Hepatocyte (in vitro differentiated cells): ENCODE data around the gene ZNF117. TPM values are rescaled to one million over a fixed set of nuclear protein-coding genes. Genes with fewer than 3 reads are reported as not detected.

Experiments
- DNase-seq: peaks from one replicate; pipeline ENCODE4 v3.0.0-alpha.2; 2016; ENCODE audit warnings: low spot score
- H2AFZ ChIP-seq: fragments of 200-600 bp; sonication (generic); 2 replicates; pipeline ENCODE4 v1.6.0; 2016; ENCODE audit warnings: antibody characterized with exemption, mild to moderate bottlenecking
- H3K27ac ChIP-seq: fragments of 200-600 bp; sonication (generic); 2 replicates; pipeline ENCODE4 v1.5.1; 2016; ENCODE audit warnings: mild to moderate bottlenecking
- H3K27me3 ChIP-seq: fragments of 200-600 bp; sonication (generic); 2 replicates; pipeline ENCODE4 v1.6.1; 2016
- H3K36me3 ChIP-seq: fragments of 200-600 bp; sonication (generic); replicated peaks from 2 replicates; pipeline ENCODE4 v1.5.1; 2016; ENCODE audit warnings: low read depth; ENCODE audit not compliant: insufficient read depth
- H3K4me1 ChIP-seq: fragments of 200-600 bp; sonication (generic); 2 replicates; pipeline ENCODE4 v1.5.1; 2016; ENCODE audit warnings: mild to moderate bottlenecking, moderate library complexity; ENCODE audit not compliant: insufficient read depth
- H3K4me2 ChIP-seq: fragments of 200-600 bp; sonication (generic); 2 replicates; pipeline ENCODE4 v1.6.0; 2016
- H3K4me3 ChIP-seq: fragments of 200-600 bp; sonication (generic); 2 replicates; pipeline ENCODE4 v1.5.1; 2016; ENCODE audit warnings: mild to moderate bottlenecking
- H3K79me2 ChIP-seq: fragments of 200-600 bp; sonication (generic); 2 replicates; pipeline ENCODE4 v1.6.0; 2017; ENCODE audit warnings: mild to moderate bottlenecking
- H3K9me2 ChIP-seq: fragments of 200-600 bp; sonication (generic); replicated peaks from 2 replicates; pipeline ENCODE4 v1.6.0; 2017; ENCODE audit warnings: mild to moderate bottlenecking; ENCODE audit not compliant: insufficient read depth
- H3K9me3 ChIP-seq: fragments of 200-600 bp; sonication (generic); 2 replicates; pipeline ENCODE4 v1.5.1; 2016; ENCODE audit warnings: low read depth, mild to moderate bottlenecking
- H4K20me1 ChIP-seq: fragments of 200-600 bp; sonication (generic); 2 replicates; pipeline ENCODE4 v1.6.0; 2016; ENCODE audit warnings: mild to moderate bottlenecking; ENCODE audit not compliant: insufficient read depth, poor library complexity, severe bottlenecking
- EZH2 ChIP-seq: fragments of 200-600 bp; sonication (generic); IDR thresholded peaks from 2 replicates; pipeline ENCODE4 v1.6.1; 2016; ENCODE audit warnings: antibody characterized with exemption, mild to moderate bottlenecking, borderline replicate concordance
- EZH2phosphoT487 ChIP-seq: fragments of 200-600 bp; sonication (generic); IDR thresholded peaks from one replicate; pipeline ENCODE4 v1.6.1; 2018; ENCODE audit warnings: antibody characterized with exemption, mild to moderate bottlenecking, low read depth, moderate library complexity; ENCODE audit not compliant: unreplicated experiment, severe bottlenecking
- WGBS: methylation state at CpG from one replicate; pipeline ENCODE4 v1.1.6; 2016; ENCODE audit warnings: low lambda C conversion rate; ENCODE audit errors: missing lambda C conversion rate; 5-methylcytosine and 5-hydroxymethylcytosine counted together
- polyA plus RNA-seq: library from polyadenylated mRNA; unstranded; fragments of >200 nt; fragmentation: Nextera tagmentation; extraction: Ambion mirVana; gene quantifications from 2 replicates; pipeline ENCODE4 v1.2.1, GENCODE V29; 2016
- total RNA-seq: library from RNA; depleted of rRNA; stranded (reverse); fragments of >200 nt; gene quantifications from 2 replicates; pipeline ENCODE4 v1.2.3, GENCODE V29; 2014
- TF ChIP-seq, protein P1 (sequence below): fragments of 200-600 bp; sonication (generic); IDR thresholded peaks from 2 replicates; pipeline ENCODE4 v1.5.1; 2016; ENCODE audit warnings: antibody characterized with exemption, mild to moderate bottlenecking; ENCODE audit not compliant: poor library complexity

The ZNF117 gene
- total and polyA plus RNA-seq, 2 experiments from 2014 or later, result 4.1 to 16.8 TPM

DNA sequence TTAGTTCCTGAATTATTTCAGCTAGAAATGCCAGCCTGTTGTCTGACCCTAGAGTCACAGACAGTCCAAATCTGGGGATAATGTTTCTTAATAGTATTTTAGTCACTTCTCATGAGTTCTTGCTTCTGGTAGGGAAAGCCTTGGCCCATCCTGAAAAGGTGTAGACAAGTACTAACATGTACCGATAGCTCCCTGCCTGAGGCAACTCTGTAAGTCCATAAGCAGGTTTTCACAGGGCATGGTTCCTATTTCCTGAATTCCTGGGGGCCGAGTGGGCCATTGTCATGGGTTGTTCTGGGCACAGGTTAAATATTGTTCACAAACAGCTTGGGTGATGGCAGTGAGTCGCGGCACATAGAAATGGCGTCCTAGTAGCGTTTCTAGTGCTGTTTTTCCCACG is 3.1 kb upstream of the ZNF117 start:
- WGBS, result 98% methylated on average over 7 of the region's 7 CpGs
- TF ChIP-seq EZH2 (no peak), EZH2phosphoT487 (no peak)
- TF ChIP-seq, protein P1, sequence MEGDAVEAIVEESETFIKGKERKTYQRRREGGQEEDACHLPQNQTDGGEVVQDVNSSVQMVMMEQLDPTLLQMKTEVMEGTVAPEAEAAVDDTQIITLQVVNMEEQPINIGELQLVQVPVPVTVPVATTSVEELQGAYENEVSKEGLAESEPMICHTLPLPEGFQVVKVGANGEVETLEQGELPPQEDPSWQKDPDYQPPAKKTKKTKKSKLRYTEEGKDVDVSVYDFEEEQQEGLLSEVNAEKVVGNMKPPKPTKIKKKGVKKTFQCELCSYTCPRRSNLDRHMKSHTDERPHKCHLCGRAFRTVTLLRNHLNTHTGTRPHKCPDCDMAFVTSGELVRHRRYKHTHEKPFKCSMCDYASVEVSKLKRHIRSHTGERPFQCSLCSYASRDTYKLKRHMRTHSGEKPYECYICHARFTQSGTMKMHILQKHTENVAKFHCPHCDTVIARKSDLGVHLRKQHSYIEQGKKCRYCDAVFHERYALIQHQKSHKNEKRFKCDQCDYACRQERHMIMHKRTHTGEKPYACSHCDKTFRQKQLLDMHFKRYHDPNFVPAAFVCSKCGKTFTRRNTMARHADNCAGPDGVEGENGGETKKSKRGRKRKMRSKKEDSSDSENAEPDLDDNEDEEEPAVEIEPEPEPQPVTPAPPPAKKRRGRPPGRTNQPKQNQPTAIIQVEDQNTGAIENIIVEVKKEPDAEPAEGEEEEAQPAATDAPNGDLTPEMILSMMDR, result no peak
- Histone ChIP-seq H3K79me2 (peaks cover 3% of the 10 kb centered on the region), H3K9me3 (peaks cover 47% of the 10 kb centered on the region), H3K27me3 (no peaks in the 10 kb centered on the region), H3K4me2 (no peak overlapping the region), H4K20me1 (no peaks in the 10 kb centered on the region), H3K36me3 (no peaks in the 10 kb centered on the region), H2AFZ (no peak overlapping the region), H3K9me2 (no peaks in the 10 kb centered on the region), H3K27ac (no peak overlapping the region), H3K4me3 (no peak overlapping the region), H3K4me1 (no peaks in the 10 kb centered on the region)
- no peak for DNase-seq

DNA sequence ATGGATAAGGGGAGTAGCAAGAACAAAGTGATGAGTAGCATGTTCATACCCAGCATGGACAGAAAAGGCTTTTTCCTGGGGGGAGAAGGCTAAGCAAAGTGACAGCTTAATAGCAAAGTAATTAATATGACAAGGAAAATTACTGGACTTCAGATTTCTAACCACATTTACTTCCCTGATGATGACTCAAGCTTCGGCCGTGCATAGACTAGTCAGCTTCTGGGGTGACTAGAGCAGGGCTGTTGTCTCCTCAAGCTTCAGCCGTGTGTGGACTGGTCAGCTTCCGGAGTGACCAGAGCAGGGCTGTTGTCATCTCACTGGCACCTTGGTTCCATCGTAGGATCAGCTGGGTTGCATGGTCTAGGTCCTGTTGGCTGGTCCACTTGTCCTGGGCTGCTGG is 2.1 kb upstream of the ZNF117 start:
- H3K27ac ChIP-seq, result no peak overlapping the region
- H3K9me3 ChIP-seq, result peaks cover 48% of the 10 kb centered on the region
- TF ChIP-seq EZH2phosphoT487 (no peak), EZH2 (no peak)
- TF ChIP-seq, protein P1, result no peak
- H3K4me2 ChIP-seq, result no peak overlapping the region
- H3K4me1 ChIP-seq, result no peaks in the 10 kb centered on the region
- peaks cover 2% of the 10 kb centered on the region for H3K36me3 ChIP-seq
- no peaks in the 10 kb centered on the region for H4K20me1 ChIP-seq
- no peak overlapping the region for H3K4me3 ChIP-seq
- DNase-seq, result no peak
- WGBS, result 76% methylated on average over 5 of the region's 5 CpGs
- no peak overlapping the region for H2AFZ ChIP-seq
- no peaks in the 10 kb centered on the region for H3K27me3 ChIP-seq
- peaks cover 3% of the 10 kb centered on the region for H3K79me2 ChIP-seq
- no peaks in the 10 kb centered on the region for H3K9me2 ChIP-seq

DNA sequence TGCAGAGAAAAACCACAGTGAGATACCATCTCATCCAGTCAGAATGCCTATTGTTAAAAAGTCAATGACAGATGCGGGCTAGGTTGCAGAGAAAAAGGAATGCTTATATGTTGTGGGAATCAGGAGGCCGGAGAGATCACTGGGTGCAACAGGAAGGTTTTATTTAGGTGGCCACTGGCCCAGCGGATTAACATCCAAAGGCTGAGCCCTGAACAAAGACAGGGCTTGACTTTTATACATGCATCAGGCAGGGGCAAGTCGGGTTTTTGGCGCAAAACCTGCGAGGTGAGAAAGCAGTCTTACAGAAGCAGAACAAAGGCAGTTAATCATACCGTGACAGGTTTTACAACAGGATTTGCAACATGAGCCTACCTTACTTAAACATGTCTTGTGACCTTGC is 620 bp downstream of the ZNF117 start:
- Histone ChIP-seq H3K79me2 (no peaks in the 10 kb centered on the region), H3K4me1 (no peaks in the 10 kb centered on the region), H3K9me3 (peaks cover 30% of the 10 kb centered on the region), H3K9me2 (no peaks in the 10 kb centered on the region), H4K20me1 (no peaks in the 10 kb centered on the region), H3K4me2 (no peak overlapping the region), H2AFZ (no peak overlapping the region), H3K27ac (no peak overlapping the region), H3K4me3 (no peak overlapping the region), H3K36me3 (peaks cover 4% of the 10 kb centered on the region), H3K27me3 (no peaks in the 10 kb centered on the region)
- no peak for DNase-seq
- TF ChIP-seq, protein P1, result no peak
- TF ChIP-seq EZH2phosphoT487 (no peak), EZH2 (no peak)
- WGBS, result 95% methylated on average over 7 of the region's 7 CpGs
